HG03095 (cell line): ENCODE measurements around the gene DHTKD1.
A peak's percentile ranks its signal among the peaks of the same experiment; 100 is the strongest.
"Not testable (repeated sequence)": the region's sequence is repeated elsewhere in the genome, so short reads cannot be mapped to it uniquely, and the experiment has no call there.

Experiments used
- ATAC-seq: cut with Tn5 transposase; IDR thresholded peaks from one replicate; pipeline ENCODE4 v1.9.1; 2021; ENCODE audit warnings: moderate library complexity; ENCODE audit not compliant: unreplicated experiment

The DHTKD1 gene

DNA sequence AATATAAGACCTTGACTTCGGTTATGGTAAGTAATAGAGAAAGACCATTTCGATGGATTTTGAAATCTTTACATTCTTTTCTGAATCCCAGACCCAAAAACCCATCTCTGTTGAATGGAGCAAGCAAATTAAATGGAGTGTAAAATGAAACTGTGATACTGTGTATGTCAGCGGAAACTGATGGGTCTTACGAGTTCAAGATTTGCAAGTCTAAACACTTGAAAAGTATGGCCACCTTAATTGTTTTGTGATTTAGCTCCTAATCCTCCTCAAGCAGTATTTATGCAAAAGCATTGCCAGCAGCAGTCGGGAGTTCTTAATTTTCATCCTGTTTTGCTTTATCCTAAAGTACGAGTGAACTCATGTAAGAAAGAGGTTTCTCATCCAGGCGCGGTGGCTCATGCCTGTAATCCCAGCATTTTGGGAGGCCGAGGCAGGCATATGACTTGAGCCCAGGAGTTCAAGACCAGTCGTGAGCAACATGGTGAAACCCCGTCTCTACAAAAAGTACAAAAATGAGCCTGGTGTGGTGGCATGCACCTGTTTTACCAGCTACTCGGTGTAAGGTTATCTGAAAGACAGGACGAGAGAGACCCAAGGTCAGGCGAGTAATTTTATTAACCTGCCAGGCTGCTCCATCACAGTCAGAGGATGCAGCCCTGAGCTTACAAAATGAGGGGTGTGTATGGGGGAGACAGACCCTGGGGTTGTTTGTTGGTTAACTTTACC, 5.8 kb upstream of the DHTKD1 start:
- ATAC-seq, result no peak

DNA sequence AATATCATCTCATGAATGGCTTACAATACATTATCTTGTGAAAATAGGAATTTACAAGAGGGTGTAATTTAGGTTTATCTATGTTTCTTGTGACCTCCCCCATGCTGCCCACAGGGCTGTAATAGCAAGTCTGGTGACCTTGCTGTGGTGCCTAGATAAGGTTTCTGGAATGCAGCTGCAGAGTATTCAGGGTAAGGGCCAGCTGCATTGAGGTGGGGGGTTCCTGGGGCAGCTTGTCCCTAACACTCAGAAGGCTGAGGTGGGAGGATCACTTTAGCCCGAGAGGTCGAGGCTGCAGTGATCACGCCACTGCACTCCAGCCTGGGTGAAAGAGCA, 5.3 kb upstream of the DHTKD1 start:
- ATAC-seq, result no peak

- ATAC-seq, result no peak
Measured at GRCh38 chr10:12067336-12067735, 1.4 kb upstream of the DHTKD1 start.

DNA sequence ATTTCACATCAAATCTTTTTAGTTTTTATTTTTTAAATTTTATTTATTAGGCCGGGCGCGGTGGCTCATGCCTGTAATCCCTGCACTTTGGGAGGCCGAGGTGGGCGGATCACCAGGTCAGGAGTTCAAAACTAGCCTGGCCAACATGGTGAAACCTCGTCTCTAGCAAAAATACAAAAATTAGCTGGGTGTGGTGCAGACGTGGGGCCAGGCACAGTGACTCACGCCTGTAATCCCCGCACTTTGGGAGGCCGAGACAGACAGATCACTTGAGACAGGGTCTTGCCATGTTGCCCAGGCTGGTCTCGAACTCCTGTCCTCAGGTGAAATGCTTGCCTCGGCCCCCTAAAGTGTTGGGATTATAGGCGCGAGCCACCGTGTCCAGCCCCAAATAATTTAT, 2.7 kb downstream of the DHTKD1 start:
- not testable (repeated sequence) for ATAC-seq

DNA sequence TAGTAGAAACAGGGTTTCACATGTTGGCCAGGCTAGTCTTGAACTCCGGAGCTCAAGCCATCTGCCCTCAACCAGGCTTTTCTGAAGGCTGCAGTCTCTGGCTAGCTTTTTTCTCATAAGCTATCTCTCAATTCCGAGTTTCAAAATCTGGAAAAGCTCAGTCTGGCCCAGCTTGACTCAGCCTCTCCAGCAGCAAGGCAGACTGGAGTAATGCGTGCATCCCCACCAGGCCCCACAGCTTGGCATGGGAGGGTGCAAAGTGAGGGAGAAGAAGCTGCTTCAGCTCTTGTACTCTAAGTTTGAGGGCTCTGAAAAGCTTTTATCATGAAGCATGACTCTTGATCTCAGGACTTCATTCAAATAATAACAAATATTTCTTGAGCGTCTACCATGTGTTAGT, 4.8 kb downstream of the DHTKD1 start:
- ATAC-seq, result no peak

DNA sequence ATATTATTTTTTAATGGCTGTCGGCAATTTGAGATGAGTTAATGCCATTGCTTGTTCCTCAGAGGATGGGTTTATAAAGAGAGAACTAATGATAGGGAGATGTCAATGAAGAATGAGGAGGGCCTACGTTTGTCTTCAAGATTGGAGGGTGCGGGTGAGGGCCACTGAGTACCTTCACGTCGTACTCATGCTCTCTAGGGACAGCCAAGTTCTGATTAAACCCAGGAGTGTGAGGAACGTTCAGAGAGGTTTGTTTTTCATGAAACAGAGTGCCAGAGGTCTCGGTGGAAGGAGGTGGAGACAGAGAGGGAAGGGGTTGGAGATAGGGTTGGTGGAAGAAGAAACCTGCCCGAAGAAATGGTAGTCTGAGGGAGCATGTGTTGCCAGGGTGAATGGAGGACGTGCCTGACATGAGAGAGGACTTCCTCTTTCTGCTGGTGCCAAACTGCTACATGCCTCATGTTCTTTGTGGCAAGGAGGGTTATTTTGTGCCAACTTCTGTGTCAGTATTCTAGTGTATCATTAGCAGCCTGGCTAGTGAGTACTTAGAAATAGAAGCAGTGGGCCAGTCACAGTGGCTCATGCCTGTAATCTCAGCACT, 8.9 kb downstream of the DHTKD1 start:
- ATAC-seq, result no peak

DNA sequence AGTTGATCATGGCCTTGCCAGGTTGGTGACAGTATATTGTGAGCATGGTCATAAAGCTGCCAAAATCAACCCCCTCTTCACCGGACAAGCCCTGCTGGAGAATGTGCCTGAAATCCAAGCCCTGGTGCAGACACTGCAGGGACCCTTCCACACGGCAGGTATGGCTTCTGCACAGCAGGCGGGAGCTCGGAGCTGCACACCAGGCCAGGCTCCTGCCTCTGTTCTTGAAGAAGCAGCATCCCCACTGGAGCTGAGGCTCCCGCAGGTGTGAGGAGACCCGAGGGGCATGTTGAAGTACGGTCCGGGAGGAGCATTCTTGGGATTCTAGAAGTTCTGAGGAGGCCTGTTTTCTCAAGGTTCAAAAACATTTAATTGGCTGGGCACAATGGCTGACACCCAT, 12.7 kb downstream of the DHTKD1 start:
- no peak for ATAC-seq

GRCh38 chr10:12081879-12082557, 13.3 kb downstream of the DHTKD1 start:
- ATAC-seq, result no peak

DNA sequence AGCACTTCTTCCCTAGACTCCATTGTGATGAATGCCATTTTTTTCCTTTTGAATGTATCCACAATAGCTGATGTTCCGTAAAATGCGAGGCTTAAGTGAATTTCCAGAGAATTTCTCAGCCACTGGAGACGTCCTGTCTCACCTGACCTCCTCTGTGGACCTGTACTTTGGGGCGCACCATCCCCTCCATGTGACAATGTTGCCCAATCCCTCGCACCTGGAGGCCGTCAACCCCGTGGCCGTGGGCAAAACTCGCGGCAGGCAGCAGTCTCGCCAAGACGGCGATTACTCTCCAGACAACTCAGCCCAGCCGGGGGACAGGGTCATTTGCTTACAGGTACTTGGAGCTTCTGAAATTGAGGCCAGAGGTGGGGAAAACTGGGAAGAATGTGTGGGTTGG, 20.2 kb downstream of the DHTKD1 start:
- no peak for ATAC-seq

DNA sequence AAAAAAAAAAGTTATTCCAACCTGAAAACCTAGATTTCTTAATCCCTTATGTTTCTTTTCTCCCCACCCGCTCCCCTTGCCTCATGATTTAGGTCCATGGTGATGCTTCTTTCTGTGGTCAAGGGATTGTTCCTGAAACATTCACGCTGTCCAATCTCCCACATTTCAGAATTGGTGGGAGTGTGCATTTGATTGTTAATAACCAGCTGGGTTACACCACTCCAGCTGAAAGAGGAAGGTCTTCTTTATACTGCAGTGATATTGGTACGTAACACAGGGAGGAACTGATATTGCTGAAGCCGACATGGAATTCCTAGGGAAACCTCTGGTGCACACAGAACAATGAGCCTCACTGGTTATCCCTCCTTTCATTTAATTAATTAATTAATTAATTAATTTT, 22.7 kb downstream of the DHTKD1 start:
- ATAC-seq, result no peak

DNA sequence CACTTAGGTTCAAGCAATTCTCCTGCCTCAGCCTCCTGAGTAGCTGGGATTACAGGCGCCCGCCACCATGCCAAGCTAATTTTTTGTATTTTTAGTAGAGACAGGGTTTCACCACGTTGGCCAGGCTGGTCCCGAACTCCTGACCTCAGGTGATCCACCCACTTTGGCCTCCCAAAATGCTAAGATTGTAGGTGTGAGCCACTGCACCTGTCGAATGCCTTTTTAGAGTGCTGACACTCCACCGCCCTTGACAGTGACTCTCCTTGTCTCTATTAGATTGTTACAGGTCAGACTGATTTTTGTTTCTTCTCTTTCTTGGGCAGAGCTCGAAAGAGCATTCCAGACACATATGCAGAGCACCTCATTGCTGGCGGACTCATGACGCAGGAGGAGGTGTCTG, 28.6 kb downstream of the DHTKD1 start:
- not testable (repeated sequence) for ATAC-seq

DNA sequence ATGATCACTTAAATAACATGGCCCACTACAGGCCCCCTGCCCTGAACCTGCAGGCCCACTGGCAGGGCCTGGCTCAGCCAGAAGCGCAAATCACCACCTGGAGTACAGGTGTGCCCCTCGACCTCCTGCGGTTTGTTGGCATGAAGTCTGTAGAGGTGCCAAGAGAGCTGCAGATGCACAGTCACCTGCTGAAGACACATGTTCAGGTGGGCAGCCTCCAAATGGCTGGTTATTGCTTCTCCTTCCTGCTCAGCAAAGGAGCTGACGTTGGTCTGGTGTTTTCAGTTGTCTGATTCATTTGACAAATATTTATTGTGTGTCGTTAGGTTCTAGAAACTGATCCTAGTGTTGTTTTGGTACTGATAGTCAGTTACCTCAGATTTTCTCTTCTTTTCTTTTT, 29.0 kb downstream of the DHTKD1 start:
- ATAC-seq, result no peak

- ATAC-seq, result no peak
Measured at GRCh38 chr10:12098966-12099365, 30.2 kb downstream of the DHTKD1 start.

GRCh38 chr10:12103802-12104201, 35.0 kb downstream of the DHTKD1 start:
- ATAC-seq, result no peak

- no peak for ATAC-seq
Measured at GRCh38 chr10:12107781-12108180, 39.0 kb downstream of the DHTKD1 start.

- ATAC-seq, result no peak
Measured at GRCh38 chr10:12109286-12109685, 40.5 kb downstream of the DHTKD1 start.

- no peak for ATAC-seq
Measured at GRCh38 chr10:12111528-12111927, 42.8 kb downstream of the DHTKD1 start.

- ATAC-seq, result no peak
Measured at GRCh38 chr10:12113627-12114026, 44.9 kb downstream of the DHTKD1 start.

DNA sequence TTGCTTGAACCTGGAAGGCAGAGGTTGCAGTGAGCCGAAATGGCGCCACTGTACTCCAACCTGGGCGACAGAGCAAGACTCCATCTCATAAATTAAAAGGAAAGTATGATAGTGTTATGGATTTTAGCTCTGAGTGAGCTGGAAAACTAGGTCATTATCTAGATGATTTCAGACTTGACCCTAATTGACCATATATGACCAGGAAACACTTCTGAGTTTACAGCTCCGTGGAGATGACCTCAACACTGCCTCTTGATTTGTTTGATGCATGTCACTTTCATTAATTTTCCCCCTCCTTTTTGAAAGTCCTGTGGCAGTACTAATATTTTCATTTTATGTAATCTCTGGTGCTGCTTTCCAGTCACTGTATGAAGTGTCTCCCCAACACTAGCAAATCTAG, 52.9 kb downstream of the DHTKD1 start:
- ATAC-seq, result no peak

GRCh38 chr10:12129222-12130111, 60.7 kb downstream of the DHTKD1 start, which contains the start of gene SEC61A2:
TSS of gene SEC61A2 (plus strand) at chr10:12129677. CDS start at chr10:12129788, 111 bp downstream.
- ATAC-seq, result peak; percentile 91

DNA sequence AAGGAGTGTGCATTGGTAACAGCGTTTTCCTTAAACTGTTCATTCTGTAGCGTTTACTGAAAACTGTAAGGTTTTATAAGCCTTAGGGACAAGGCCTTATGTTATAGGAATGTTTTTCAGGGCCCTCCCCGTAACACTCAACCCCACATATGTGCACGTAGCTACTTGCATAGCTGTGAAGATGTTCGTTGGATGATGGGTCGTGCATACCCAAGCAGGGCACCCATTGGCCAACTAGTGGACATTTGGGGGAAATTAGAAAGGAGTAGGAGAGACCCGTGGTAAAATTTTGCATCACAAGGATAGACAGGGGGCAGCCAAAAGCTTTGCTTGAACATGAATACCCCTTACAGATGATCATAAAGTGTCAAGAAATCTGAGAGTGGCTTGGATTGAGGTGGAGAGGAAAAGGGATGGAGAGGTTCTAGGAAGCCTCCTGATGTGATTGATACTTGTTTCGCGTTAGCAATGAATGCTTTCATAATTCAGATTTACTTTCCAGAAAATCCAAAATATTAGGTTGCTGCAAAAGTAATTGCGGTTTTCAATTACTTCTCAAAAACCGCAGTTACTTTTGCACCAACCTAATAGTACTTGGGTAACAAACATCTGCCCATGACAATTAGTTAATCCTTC, 61.6 kb downstream of the DHTKD1 start:
- no peak for ATAC-seq
